Testis (tissue), 3 donors: Measurements from ENCODE around the gene TNS1. TPM values are rescaled to one million over a fixed set of nuclear protein-coding genes. Genes with fewer than 3 reads are reported as not detected.

ENCODE experiments used
- DNase-seq: peaks from one replicate; pipeline ENCODE4 v3.0.0-alpha.2; 2019
- H3K27ac ChIP-seq, 2 donors: fragments of 200-600 bp; sonication (generic); one replicate each; pipeline ENCODE4 v1.5.1; 2019
- H3K27me3 ChIP-seq: fragments of 200-600 bp; sonication (generic); one replicate; pipeline ENCODE4 v1.5.1; 2019
- H3K36me3 ChIP-seq: fragments of 200-600 bp; sonication (generic); one replicate; pipeline ENCODE4 v1.5.1; 2017; ENCODE audit warnings: low read depth; ENCODE audit errors: missing control alignments
- H3K4me1 ChIP-seq: fragments of 200-600 bp; sonication (generic); one replicate; pipeline ENCODE4 v1.5.1; 2019
- H3K4me3 ChIP-seq, 2 donors: fragments of 200-600 bp; sonication (generic); one replicate each; pipeline ENCODE4 v1.5.1; 2017 to 2019
- H3K9me3 ChIP-seq: fragments of 200-600 bp; sonication (generic); one replicate; pipeline ENCODE4 v1.5.1; 2017
- CTCF ChIP-seq, 3 experiments: fragments of 450-650 bp in 2 of 3; fragments of 200-600 bp in 1 of 3; sonication (generic) in 1 of 3; IDR thresholded peaks; one replicate each; pipeline ENCODE4 v1.5.1; 2016 to 2019; ENCODE audit warnings: antibody characterized with exemption in 3 of 3, mild to moderate bottlenecking in 2 of 3, moderate library complexity in 1 of 3
- POLR2A ChIP-seq: fragments of 450-650 bp; IDR thresholded peaks from one replicate; pipeline ENCODE4 v1.6.1; 2017; ENCODE audit warnings: antibody characterized with exemption, mild to moderate bottlenecking, moderate library complexity
- WGBS, 2 donors: methylation state at CpG; one replicate each; pipeline ENCODE4 v1.1.5; 2018; 5-methylcytosine and 5-hydroxymethylcytosine counted together
- intact Hi-C: fragments of 100-400 bp; cut with DNase I; formaldehyde crosslinking; loops from one replicate; pipeline ENCODE4 v1.15.1; 2023; ENCODE audit warnings: low total_unique reads
- polyA plus RNA-seq: library from polyadenylated mRNA; stranded (reverse); fragments of 350-450 nt; fragmentation: Illumina TruSeq; extraction: RNeasy Lipid Tissue Mini Kit (QIAGEN cat#74804); gene quantifications from one replicate; pipeline ENCODE4 v1.2.3, GENCODE V29; 2014; ENCODE audit warnings: low read depth, low replicate concordance; ENCODE audit not compliant: insufficient read depth
- total RNA-seq, 2 donors: library from RNA; depleted of rRNA; stranded (reverse); fragments of >200 nt; gene quantifications; one replicate each; pipeline ENCODE4 v1.2.3, GENCODE V29; 2016

TNS1 gene
- total and polyA plus RNA-seq, 3 donors from 2014 or later, result 75.9 to 256 (median 227) TPM

GRCh38 chr2:217878915-217879590 is 123.7 kb downstream of the TNS1 start:
- Histone ChIP-seq H3K27me3 (no peaks in the 10 kb centered on the region), H3K9me3 (no peaks in the 10 kb centered on the region), H3K4me3 (no peak overlapping the region), H3K4me1 (peaks cover 54% of the 10 kb centered on the region), H3K36me3 (no peaks in the 10 kb centered on the region), H3K27ac (peak overlapping the region in 1 of 2 donors; percentile 63)
- DNase-seq, result no peak
- intact Hi-C loops, result no loop called here
- TF ChIP-seq CTCF (IDR thresholded peaks at IDR 0.05) (no peak), POLR2A (no peak)
- 45 to 55% methylated on average over 15 of the region's 15 CpGs for WGBS, 2 donors

- 76 to 83% methylated on average over 7 to 8 of the region's 8 CpGs for WGBS, 2 donors
- H3K9me3 ChIP-seq, result no peaks in the 10 kb centered on the region
- H3K4me1 ChIP-seq, result peaks cover 56% of the 10 kb centered on the region
- intact Hi-C loops, result no loop called here
- H3K27ac ChIP-seq, result peak overlapping the region in 1 of 2 donors; percentile 50
- no peak for DNase-seq
- TF ChIP-seq CTCF (IDR thresholded peaks at IDR 0.05), result no peak
- TF ChIP-seq POLR2A, result no peak
- no peak overlapping the region for H3K4me3 ChIP-seq
- H3K27me3 ChIP-seq, result no peaks in the 10 kb centered on the region
- no peaks in the 10 kb centered on the region for H3K36me3 ChIP-seq
Measured at GRCh38 chr2:217877866-217878265, 124.9 kb downstream of the TNS1 start.

- Histone ChIP-seq H3K9me3 (no peaks in the 10 kb centered on the region), H3K36me3 (no peaks in the 10 kb centered on the region), H3K27ac (peak overlapping the region in 1 of 2 donors; percentile 45), H3K4me1 (peaks cover 47% of the 10 kb centered on the region), H3K27me3 (no peaks in the 10 kb centered on the region), H3K4me3 (no peak overlapping the region)
- DNase-seq, result no peak
- TF ChIP-seq CTCF (IDR thresholded peaks at IDR 0.05) (no peak), POLR2A (no peak)
- 67 to 100% methylated on average over 1 to 4 of the region's 4 CpGs for WGBS, 2 donors
- intact Hi-C loops, result no loop called here
Measured at GRCh38 chr2:217876253-217876570, 126.6 kb downstream of the TNS1 start.

- Histone ChIP-seq H3K9me3 (no peaks in the 10 kb centered on the region), H3K27ac (peak overlapping the region in 1 of 2 donors; percentile 45), H3K27me3 (no peaks in the 10 kb centered on the region), H3K4me1 (peaks cover 42% of the 10 kb centered on the region), H3K36me3 (no peaks in the 10 kb centered on the region), H3K4me3 (no peak overlapping the region)
- TF ChIP-seq POLR2A (no peak), CTCF (IDR thresholded peaks at IDR 0.05) (no peak)
- intact Hi-C loops, result no loop called here
- WGBS, 2 donors, result 60 to 77% methylated on average over 1 to 4 of the region's 4 CpGs
- DNase-seq, result no peak
Measured at GRCh38 chr2:217875556-217876252, 127.1 kb downstream of the TNS1 start.
